Muscle layer of duodenum (tissue), 2 donors: ENCODE data around the gene SAXO2.
A peak's percentile ranks its signal among the peaks of the same experiment; 100 is the strongest.
"Not testable (repeated sequence)": the region's sequence is repeated elsewhere in the genome, so short reads cannot be mapped to it uniquely, and the experiment has no call there.

Source experiments
- H3K27ac ChIP-seq: one replicate; pipeline ENCODE4 v1.7.0; 2013; ENCODE audit warnings: mild to moderate bottlenecking, low read length
- H3K27me3 ChIP-seq: one replicate; pipeline ENCODE4 v1.7.0; 2013; ENCODE audit warnings: low read depth, mild to moderate bottlenecking, control low read depth, low read length
- H3K36me3 ChIP-seq, 2 donors: one replicate each; pipeline ENCODE4 v1.7.0; 2013; ENCODE audit warnings: low read length in 2 of 2, control low read depth in 1 of 2, mild to moderate bottlenecking in 1 of 2; ENCODE audit not compliant: insufficient read depth in 2 of 2, control insufficient read depth in 1 of 2
- H3K4me1 ChIP-seq, 2 donors: one replicate each; pipeline ENCODE4 v1.7.0; 2013; ENCODE audit warnings: low read length in 2 of 2, mild to moderate bottlenecking in 2 of 2, control low read depth in 1 of 2, moderate library complexity in 1 of 2; ENCODE audit not compliant: insufficient read depth in 2 of 2, control insufficient read depth in 1 of 2
- H3K4me3 ChIP-seq, 2 donors: one replicate each; pipeline ENCODE4 v1.7.0; 2013; ENCODE audit warnings: low read length in 2 of 2, low read depth in 1 of 2, mild to moderate bottlenecking in 1 of 2
- H3K9me3 ChIP-seq, 2 donors: one replicate each; pipeline ENCODE4 v1.7.0; 2013; ENCODE audit warnings: low read length in 2 of 2, control low read depth in 1 of 2, mild to moderate bottlenecking in 1 of 2; ENCODE audit not compliant: control insufficient read depth in 1 of 2
- donor health status: healthy.

Gene SAXO2, protein sequence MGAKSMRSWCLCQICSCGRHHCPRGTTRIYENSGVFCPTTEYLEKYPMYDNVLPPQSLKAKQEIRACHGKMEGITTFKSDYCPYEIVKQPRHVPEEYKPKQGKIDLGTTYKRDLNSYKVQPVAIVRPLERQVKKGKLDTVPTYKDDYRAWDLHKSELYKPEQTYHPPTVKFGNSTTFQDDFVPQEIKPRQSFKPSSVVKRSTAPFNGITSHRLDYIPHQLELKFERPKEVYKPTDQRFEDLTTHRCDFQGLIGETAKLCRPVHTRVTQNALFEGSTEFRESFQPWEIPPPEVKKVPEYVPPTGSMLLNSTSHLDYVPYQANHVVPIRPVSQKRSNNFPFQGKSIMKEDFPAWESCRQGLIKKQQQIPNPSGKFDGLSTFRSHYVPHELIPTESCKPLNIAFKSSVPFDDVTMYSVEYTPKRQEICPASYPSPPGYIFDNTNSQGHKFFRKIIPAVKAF

GRCh38 chr15:82262422-82263026 lies at the start of gene SAXO2, which contains the start of gene EFL1:
Gene SAXO2 (plus strand): TSS chr15:82262818. CDS start chr15:82262880, 62 bp downstream.
Gene EFL1 (minus strand): TSS chr15:82262734. CDS start chr15:82261778, 956 bp downstream.
- Histone ChIP-seq H3K4me3 (peak within 1 kb of the TSS; percentile 76 to 89), H3K9me3 (no peaks in the 10 kb centered on the region), H3K27ac (peak within 1 kb of the TSS; percentile 63), H3K36me3 (peaks cover 0 to 6% of the 10 kb centered on the region in 2 donors), H3K27me3 (no peaks in the 10 kb centered on the region), H3K4me1 (peaks cover 0 to 21% of the 10 kb centered on the region in 2 donors)

DNA sequence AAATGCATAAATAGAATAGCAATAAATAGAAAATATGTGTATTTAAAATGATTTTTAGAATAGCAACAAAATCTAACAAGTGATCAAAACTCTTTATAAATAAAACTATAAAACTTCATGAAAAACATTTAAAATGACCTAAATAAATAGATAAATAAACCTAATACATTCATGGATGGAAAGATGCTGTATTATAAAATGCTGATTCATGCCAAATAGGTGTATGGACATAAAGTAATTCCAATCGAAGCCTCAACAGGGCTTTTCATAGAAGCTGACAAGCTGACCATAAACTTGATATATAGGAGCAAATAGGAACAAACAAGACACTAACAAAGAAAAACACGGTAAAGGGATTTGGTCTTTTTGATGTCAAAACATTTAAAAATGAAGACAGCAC lies 46.5 kb upstream of the SAXO2 start:
- H3K27ac ChIP-seq, H3K9me3 ChIP-seq, H3K4me1 ChIP-seq, H3K27me3 ChIP-seq, H3K4me3 ChIP-seq: not testable (repeated sequence)
- peaks cover 5 to 11% of the 10 kb centered on the region in 2 donors for H3K36me3 ChIP-seq

DNA sequence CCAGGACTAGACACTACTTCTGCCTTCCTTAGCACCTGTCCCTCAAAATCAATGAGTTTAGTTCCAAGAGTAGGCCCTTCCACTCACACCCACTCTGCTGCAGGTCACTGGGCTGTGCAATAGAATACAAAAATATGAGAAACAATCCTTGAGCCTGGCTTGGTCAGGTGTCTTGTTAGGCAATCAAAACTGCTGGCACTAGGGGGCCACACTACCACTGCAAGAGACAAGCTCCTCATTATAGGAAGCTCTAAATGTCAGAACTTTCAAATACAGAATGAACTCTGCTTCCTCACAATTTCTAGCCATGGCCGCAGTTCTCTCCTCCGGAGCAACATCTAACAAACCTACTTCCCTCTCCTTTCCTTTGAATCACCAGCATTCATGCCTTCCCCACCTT lies 41.1 kb upstream of the SAXO2 start:
- not testable (repeated sequence) for H3K4me3 ChIP-seq, H3K27me3 ChIP-seq, H3K4me1 ChIP-seq, H3K27ac ChIP-seq, H3K9me3 ChIP-seq
- H3K36me3 ChIP-seq: peaks cover 6 to 12% of the 10 kb centered on the region in 2 donors

DNA sequence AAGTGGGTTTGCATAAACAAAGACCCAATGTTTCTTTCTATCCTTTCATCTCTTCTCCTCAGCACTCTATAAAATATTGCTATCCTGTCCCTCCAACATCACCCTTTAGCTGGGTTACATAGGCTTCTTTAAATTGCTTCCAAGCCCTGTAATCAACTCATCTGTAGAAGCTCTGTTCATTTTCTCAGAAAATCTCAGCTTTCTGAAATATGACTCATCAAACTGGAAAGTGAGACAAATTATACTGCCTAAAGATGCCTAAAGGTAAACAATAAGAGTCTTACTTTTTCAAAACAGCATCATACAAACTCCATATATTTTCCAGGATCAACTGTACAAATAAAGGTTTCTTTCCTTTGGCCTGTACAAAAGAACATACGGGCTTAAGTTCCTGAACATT lies 33.9 kb upstream of the SAXO2 start:
- H3K27ac ChIP-seq: no peak overlapping the region
- H3K27me3 ChIP-seq: no peaks in the 10 kb centered on the region
- H3K4me1 ChIP-seq: no peaks in the 10 kb centered on the region
- H3K36me3 ChIP-seq: peaks cover 9 to 37% of the 10 kb centered on the region in 2 donors
- H3K4me3 ChIP-seq: no peak overlapping the region
- no peaks in the 10 kb centered on the region for H3K9me3 ChIP-seq

- Histone ChIP-seq H3K9me3 (no peaks in the 10 kb centered on the region), H3K27ac (no peak overlapping the region), H3K4me3 (no peak overlapping the region), H3K27me3 (no peaks in the 10 kb centered on the region), H3K36me3 (peaks cover 9 to 34% of the 10 kb centered on the region in 2 donors), H3K4me1 (no peaks in the 10 kb centered on the region)
Measured at GRCh38 chr15:82231233-82231632, 31.4 kb upstream of the SAXO2 start.

DNA sequence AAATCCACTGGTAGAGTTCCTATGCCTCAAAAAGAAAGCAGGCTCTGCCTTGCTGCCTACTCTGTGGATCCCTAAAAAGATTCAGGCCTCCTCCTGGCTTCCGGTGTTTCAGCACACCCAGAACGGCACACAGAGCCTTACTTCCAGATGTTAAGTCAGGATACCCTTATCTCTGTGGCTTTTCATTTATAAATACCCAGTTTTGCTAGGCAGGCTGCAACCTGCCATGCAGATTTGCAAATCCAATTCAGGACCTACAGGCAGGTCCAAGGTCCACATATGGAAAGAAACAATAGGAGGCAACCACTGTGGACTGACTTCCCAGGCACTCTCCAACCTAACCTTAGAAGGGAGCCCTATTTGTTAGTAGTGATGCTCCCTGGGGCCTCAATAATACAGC lies 30.8 kb upstream of the SAXO2 start:
- H3K36me3 ChIP-seq: peaks cover 6 to 28% of the 10 kb centered on the region in 2 donors

GRCh38 chr15:82237944-82238534 lies 24.6 kb upstream of the SAXO2 start:
- not testable (repeated sequence) for H3K27ac ChIP-seq, H3K4me1 ChIP-seq, H3K4me3 ChIP-seq, H3K27me3 ChIP-seq, H3K9me3 ChIP-seq
- H3K36me3 ChIP-seq: peaks cover 0 to 27% of the 10 kb centered on the region in 2 donors

More for the DNA sequence above, 30.8 kb upstream of the SAXO2 start:
- H3K4me1 ChIP-seq: no peaks in the 10 kb centered on the region
- H3K27me3 ChIP-seq: no peaks in the 10 kb centered on the region
- no peak overlapping the region for H3K4me3 ChIP-seq
- H3K9me3 ChIP-seq: no peaks in the 10 kb centered on the region
- H3K27ac ChIP-seq: no peak overlapping the region

- Histone ChIP-seq H3K4me3 (no peak overlapping the region), H3K27me3 (no peaks in the 10 kb centered on the region), H3K27ac (no peak overlapping the region)
Measured at GRCh38 chr15:82239685-82240391, 22.8 kb upstream of the SAXO2 start.

DNA sequence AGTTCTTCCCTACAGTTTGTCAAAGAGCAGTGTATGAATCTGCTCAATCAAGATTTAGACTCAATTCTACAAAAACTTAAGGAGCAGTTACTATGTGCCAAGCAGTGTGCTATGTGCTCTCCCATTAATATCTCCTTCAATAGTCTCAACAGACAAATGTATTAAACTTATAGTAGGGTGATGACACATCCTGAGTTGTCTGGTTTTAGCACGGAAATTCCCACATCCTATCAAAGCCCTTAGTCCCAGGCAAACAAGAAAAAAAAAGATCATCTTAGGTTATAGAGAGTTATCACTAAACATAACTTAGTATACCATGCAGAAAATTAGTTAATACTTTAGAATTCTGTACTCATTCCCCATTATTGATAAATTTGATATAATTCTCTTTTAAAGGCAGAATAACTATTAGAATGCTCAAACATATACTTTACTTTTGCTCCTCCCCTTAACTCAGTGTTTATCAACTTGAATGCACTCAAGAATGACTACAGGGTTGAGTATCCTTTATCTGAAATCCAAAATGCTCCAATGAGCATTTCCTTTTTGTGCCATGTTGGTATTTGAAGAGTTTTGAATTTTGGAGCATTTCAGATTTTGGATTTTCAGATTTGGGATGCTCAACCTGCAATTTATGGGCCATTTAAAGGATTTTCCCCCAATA lies 20.6 kb upstream of the SAXO2 start:
- not testable (repeated sequence) for H3K27me3 ChIP-seq, H3K4me3 ChIP-seq, H3K9me3 ChIP-seq, H3K27ac ChIP-seq, H3K4me1 ChIP-seq
- H3K36me3 ChIP-seq: peaks cover 3 to 32% of the 10 kb centered on the region in 2 donors

More at GRCh38 chr15:82239685-82240391, 22.8 kb upstream of the SAXO2 start:
- Histone ChIP-seq H3K9me3 (no peaks in the 10 kb centered on the region), H3K4me1 (no peaks in the 10 kb centered on the region), H3K36me3 (peaks cover 3 to 27% of the 10 kb centered on the region in 2 donors)

DNA sequence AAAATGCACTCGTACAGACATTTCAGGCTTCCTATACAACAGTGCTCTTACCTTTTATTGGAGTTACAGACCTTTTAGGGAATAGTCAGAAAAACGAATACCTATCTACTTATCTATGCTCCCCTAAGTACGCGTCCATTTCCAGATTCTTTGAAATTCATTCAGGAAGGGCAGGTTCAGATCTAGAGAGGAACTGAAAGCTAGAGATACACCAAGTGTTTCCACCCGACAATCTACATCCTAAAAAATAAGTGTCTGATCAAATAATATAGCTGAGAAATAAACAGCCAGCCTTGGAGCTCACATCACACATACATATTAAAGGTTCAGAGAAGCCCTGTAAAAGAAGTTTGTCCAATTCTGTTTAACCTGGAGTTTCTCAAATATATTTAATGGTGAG lies 19.0 kb upstream of the SAXO2 start:
- peaks cover 9 to 30% of the 10 kb centered on the region in 2 donors for H3K36me3 ChIP-seq
- H3K4me1 ChIP-seq, H3K4me3 ChIP-seq, H3K27me3 ChIP-seq, H3K27ac ChIP-seq, H3K9me3 ChIP-seq: not testable (repeated sequence)
